Transverse colon (tissue), 4 donors: ENCODE results near the gene CGREF1. TPM values are rescaled to one million over a fixed set of nuclear protein-coding genes. Genes with fewer than 3 reads are reported as not detected.

Experiments used
- DNase-seq: peaks from one replicate; pipeline ENCODE4 v3.0.0-alpha.2; 2019
- H3K27ac ChIP-seq, 4 donors: fragments of 200-600 bp; sonication (generic); 2 replicates each; pipeline ENCODE4 v1.5.1; 2016 to 2018; ENCODE audit warnings: inconsistent platforms in 4 of 4
- H3K27me3 ChIP-seq: fragments of 200-600 bp; sonication (generic); 2 replicates; pipeline ENCODE4 v1.5.1; 2017; ENCODE audit warnings: inconsistent platforms
- H3K36me3 ChIP-seq, 4 donors: fragments of 200-600 bp; sonication (generic); 2 replicates each; pipeline ENCODE4 v1.5.1; 2017 to 2019; ENCODE audit warnings: inconsistent platforms in 4 of 4
- H3K4me1 ChIP-seq, 4 donors: fragments of 200-600 bp; sonication (generic); 2 replicates each; pipeline ENCODE4 v1.5.1; 2017 to 2020; ENCODE audit warnings: inconsistent platforms in 4 of 4
- H3K4me3 ChIP-seq, 4 donors: fragments of 200-600 bp; sonication (generic); 1 replicate in 1 of 4; 2 replicates in 3 of 4; pipeline versions ENCODE4 v1.5.1 to v1.6.1; 2017 to 2019; ENCODE audit warnings: inconsistent platforms in 4 of 4
- H3K9me3 ChIP-seq, 2 donors: fragments of 200-600 bp; sonication (generic); 2 replicates each; pipeline ENCODE4 v1.5.1; 2017 to 2019; ENCODE audit warnings: inconsistent platforms in 2 of 2
- EP300 ChIP-seq: sonication (generic); formaldehyde crosslinking; IDR thresholded peaks from one replicate; pipeline ENCODE4 v1.6.1; 2017; ENCODE audit warnings: antibody characterized with exemption, low read depth
- POLR2A ChIP-seq: fragments of 450-650 bp; IDR thresholded peaks from one replicate; pipeline ENCODE4 v1.6.1; 2016; ENCODE audit warnings: antibody characterized with exemption, mild to moderate bottlenecking, moderate library complexity
- POLR2AphosphoS5 ChIP-seq, 3 donors: sonication (generic); formaldehyde crosslinking; IDR thresholded peaks; one replicate each; pipeline ENCODE4 v1.6.1; 2016; ENCODE audit warnings: antibody characterized with exemption in 3 of 3
- whole genome bisulfite sequencing, 2 donors: methylation state at CpG; one replicate each; pipeline ENCODE4 v1.1.5; 2018; ENCODE audit warnings: low coverage in 1 of 2; 5-methylcytosine and 5-hydroxymethylcytosine counted together
- in situ Hi-C, 4 donors: fragments of 200-750 bp; cut with MboI; loops; one replicate each; pipeline versions ENCODE4 v1.15.0 to v1.15.1; 2017; ENCODE audit warnings: low sequenced_read_pairs in 3 of 4, low pct_ligation_motif_present in 1 of 4, low pct_unique_long_range_greater_than_20kb in 1 of 4
- intact Hi-C: fragments of 100-400 bp; cut with DNase I; formaldehyde crosslinking; loops from one replicate; pipeline ENCODE4 v1.15.1; 2023; ENCODE audit warnings: low total_unique reads
- total RNA-seq, 4 donors: library from RNA; depleted of rRNA; stranded (reverse); fragments of >200 nt; gene quantifications; one replicate each; pipeline ENCODE4 v1.1.0, GENCODE V29; 2016
- TF ChIP-seq, protein P1 (sequence below), 5 experiments: fragments of 200-600 bp in 3 of 5; fragments of 450-650 bp in 2 of 5; sonication (generic) in 3 of 5; IDR thresholded peaks; 1 replicate in 2 of 5; 2 replicates in 3 of 5; pipeline ENCODE4 v1.5.1; 2016 to 2017; ENCODE audit warnings: antibody characterized with exemption in 5 of 5, inconsistent platforms in 3 of 5, mild to moderate bottlenecking in 2 of 5, moderate library complexity in 1 of 5

Gene CGREF1, protein sequence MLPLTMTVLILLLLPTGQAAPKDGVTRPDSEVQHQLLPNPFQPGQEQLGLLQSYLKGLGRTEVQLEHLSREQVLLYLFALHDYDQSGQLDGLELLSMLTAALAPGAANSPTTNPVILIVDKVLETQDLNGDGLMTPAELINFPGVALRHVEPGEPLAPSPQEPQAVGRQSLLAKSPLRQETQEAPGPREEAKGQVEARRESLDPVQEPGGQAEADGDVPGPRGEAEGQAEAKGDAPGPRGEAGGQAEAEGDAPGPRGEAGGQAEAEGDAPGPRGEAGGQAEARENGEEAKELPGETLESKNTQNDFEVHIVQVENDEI
- total RNA-seq, result 1 to 10 TPM in 2 of 4 donors, under 1 TPM in 1, not detected in 1; 0.27 to 4.9 (median 1.1) TPM

DNA sequence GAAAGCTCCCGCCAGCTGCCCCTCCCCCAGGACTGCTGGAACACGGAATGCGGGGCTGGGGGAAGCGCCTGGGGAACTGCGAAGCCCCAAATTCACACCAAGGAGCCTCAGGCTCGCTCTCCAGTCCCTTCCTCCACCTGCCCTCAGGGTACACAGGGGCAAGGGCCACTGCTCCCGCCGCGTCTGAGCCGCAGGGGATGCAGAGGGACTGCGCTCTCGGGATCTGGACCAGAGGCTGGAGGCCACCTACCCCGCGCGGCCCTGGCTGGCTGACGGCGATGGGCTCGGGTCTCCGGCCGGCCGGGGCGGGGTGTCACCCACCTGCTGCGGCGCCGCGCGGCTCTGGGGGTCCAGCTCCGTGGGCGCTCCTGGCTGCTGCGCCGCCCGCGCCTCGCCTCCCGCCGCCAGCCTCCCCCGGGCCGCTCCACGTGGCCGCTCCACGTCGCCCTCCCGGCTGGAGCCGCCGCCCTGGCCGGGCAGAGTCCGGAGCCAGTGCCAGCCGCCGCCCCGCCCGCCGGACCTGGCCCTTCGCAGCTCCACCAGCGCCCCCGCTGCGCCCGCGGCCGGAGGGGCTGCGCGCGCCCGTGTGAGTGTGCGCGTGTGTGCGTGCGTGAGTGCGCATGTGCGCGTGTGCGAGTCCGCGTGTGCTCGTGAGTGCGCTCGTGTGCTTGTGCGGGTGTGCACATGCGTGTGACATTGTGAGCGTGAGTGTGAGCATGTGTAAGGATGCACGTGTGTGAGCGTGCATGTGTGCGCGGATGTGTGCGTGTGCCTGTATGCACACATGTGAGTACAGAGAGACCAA lies at the start of gene CGREF1:
Gene CGREF1, minus strand, starts transcription at position 604 of the 805 bp plus-strand sequence. CDS start 14,762 bp downstream, outside the sequence.
- TF ChIP-seq POLR2A (no peak), EP300 (no peak), POLR2AphosphoS5 (IDR thresholded peaks at IDR 0.05) (no peak)
- TF ChIP-seq, protein P1, sequence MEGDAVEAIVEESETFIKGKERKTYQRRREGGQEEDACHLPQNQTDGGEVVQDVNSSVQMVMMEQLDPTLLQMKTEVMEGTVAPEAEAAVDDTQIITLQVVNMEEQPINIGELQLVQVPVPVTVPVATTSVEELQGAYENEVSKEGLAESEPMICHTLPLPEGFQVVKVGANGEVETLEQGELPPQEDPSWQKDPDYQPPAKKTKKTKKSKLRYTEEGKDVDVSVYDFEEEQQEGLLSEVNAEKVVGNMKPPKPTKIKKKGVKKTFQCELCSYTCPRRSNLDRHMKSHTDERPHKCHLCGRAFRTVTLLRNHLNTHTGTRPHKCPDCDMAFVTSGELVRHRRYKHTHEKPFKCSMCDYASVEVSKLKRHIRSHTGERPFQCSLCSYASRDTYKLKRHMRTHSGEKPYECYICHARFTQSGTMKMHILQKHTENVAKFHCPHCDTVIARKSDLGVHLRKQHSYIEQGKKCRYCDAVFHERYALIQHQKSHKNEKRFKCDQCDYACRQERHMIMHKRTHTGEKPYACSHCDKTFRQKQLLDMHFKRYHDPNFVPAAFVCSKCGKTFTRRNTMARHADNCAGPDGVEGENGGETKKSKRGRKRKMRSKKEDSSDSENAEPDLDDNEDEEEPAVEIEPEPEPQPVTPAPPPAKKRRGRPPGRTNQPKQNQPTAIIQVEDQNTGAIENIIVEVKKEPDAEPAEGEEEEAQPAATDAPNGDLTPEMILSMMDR (IDR thresholded peaks at IDR 0.05), result no peak
- intact Hi-C loops, result no loop called here
- in situ Hi-C loops, result loop anchor here in 1 of 4 donors (25.0 kb wide), 1 partner anchor 94 kb away; the partner anchor contains the start of genes ATRAID, CAD and SLC5A6
- H3K4me3 ChIP-seq, result peak within 1 kb of the TSS in 2 of 4 donors; percentile 35 to 38
- no peaks in the 10 kb centered on the region for H3K36me3 ChIP-seq
- peaks cover 49% of the 10 kb centered on the region for H3K27me3 ChIP-seq
- peak; percentile 32 for DNase-seq
- H3K9me3 ChIP-seq, result no peaks in the 10 kb centered on the region
- 21% methylated on average over 35 of the region's 84 CpGs; no CpG with 5 or more reads in 1 of the 2 donors for WGBS, 2 donors
- no peak within 1 kb of the TSS for H3K27ac ChIP-seq
- H3K4me1 ChIP-seq, result peaks cover 4 to 11% (median 8%) of the 10 kb centered on the region in 4 donors

DNA sequence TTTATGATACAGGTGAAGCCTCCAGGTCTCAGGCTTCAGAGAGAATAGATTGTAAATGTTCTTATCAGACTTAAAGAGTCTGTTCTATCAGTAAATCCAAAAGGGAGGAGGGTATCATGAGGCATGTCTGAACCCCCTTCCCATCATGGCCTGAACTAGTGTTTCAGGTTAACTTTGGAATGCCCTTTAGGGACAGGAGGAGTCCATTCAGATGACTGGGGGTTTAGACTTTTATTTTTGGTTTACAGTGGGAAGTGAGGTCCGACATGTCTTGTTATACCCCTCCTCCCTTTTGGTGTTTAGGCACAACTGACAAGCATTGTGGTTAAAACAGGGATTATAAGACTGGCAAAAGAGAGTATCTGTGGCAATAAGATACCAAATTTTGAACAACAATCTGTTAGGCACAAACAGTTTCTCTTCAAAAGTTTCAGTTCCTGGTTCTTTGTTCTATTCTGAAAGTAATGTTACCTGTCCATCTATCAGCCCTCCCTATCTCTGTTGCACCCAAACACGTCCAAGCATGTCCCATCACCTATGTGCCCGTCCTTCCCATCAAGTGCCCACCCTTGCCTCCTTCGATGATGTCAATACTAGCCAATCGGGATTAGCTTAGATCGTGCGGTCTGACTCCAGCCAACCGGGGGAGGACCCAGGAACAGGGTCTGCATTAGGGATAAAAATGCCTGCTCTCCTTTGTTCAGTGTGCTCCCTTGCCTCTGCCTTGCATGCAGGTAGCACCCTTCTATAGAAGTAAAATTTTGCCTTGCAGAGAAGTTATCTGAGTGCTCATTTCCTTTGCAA lies 46.2 kb upstream of the CGREF1 start:
- intact Hi-C loops (no loop called here), in situ Hi-C loops (no loop called here)
- Histone ChIP-seq H3K4me3 (no peak overlapping the region), H3K4me1 (peaks cover 0 to 4% (median 4%) of the 10 kb centered on the region in 4 donors), H3K36me3 (no peaks in the 10 kb centered on the region), H3K27ac (peak overlapping the region in 1 of 4 donors; percentile 22), H3K9me3 (no peaks in the 10 kb centered on the region), H3K27me3 (no peaks in the 10 kb centered on the region)
- DNase-seq, result no peak
- TF ChIP-seq, protein P1 (IDR thresholded peaks at IDR 0.05), result no peak
- no peak for TF ChIP-seq POLR2A
- TF ChIP-seq EP300, result no peak
- TF ChIP-seq POLR2AphosphoS5 (IDR thresholded peaks at IDR 0.05), result no peak
- WGBS, 2 donors, result 82 to 85% methylated on average over 7 to 8 of the region's 8 CpGs

DNA sequence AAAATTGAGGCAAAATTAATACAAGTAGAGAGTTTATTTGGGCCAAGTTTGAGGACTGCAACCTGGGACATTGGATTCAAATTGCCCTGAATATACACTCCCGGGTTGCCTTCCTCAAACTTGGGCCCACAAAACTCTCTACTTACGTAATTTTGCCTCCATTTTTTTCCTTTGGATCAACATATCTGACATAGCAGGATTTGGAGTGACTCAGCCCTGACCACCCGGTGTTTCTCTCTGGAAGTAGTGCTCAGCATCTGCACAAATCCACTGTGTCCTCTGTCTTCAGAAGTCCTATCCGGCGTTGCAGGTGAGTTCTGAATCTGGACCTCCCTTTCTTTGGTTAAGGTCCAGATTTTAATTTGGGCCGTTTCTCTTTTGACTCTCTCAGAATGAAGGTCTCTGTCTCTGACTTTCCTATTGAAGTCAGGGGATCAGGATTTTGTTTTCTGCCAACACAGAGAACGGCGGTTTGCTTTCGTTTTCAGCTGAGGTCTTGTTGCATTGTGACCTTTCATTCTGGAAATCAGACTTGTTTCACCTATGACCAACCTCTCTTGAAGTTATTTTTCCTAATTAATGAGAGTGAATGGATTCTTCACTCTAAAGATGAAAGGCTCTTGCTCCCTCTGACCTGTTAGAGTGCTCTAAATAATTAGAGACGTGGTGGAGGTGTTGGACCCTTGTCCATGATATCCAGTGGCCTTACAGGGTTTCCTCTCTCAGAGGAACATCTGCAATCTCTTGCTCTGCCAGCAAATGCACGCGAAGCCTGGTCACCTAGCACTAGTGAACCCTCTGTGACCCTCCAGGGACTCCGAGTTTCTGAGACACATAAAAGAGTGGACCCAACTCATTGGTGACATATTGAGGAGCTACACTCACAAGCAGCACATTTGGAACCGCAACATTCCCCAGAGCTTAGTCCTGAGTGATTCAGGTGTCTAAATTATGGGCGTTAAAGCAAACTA lies 43.5 kb upstream of the CGREF1 start:
- Histone ChIP-seq H3K27ac (peak overlapping the region in 3 of 4 donors; percentile 10 to 26 (median 16)), H3K4me3 (no peak overlapping the region), H3K36me3 (no peaks in the 10 kb centered on the region), H3K4me1 (no peaks in the 10 kb centered on the region), H3K9me3 (no peaks in the 10 kb centered on the region), H3K27me3 (no peaks in the 10 kb centered on the region)
- 75 to 84% methylated on average over 6 to 15 of the region's 15 CpGs for WGBS, 2 donors
- in situ Hi-C loops, result no loop called here
- TF ChIP-seq POLR2AphosphoS5 (IDR thresholded peaks at IDR 0.05) (no peak), EP300 (no peak)
- no peak for DNase-seq
- intact Hi-C loops, result no loop called here

DNA sequence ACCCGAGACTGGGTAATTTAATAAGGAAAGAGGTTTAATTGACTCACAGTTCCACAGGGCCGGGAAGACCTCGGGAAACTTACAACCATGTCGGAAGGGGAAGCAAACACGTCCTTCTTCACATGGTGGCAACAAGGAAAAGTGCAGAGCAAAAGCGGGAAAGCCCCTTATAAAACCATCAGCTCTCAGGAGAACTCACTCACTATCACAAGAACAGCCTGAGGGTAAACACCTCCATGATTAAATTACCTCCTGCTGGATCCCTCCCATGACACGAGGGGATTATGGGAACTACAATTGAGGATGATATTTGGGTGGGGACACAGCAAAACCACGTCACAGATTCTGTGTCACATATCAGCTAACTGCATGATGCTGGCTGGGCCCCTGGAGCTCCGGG lies 41.3 kb upstream of the CGREF1 start:
- Histone ChIP-seq H3K4me3 (no peak overlapping the region), H3K27ac (no peak overlapping the region), H3K4me1 (no peaks in the 10 kb centered on the region), H3K36me3 (no peaks in the 10 kb centered on the region), H3K27me3 (no peaks in the 10 kb centered on the region), H3K9me3 (no peaks in the 10 kb centered on the region)
- in situ Hi-C loops (no loop called here), intact Hi-C loops (no loop called here)
- TF ChIP-seq POLR2AphosphoS5 (IDR thresholded peaks at IDR 0.05) (no peak), POLR2A (no peak), EP300 (no peak)
- TF ChIP-seq, protein P1 (IDR thresholded peaks at IDR 0.05), result no peak
- 56 to 83% methylated on average over 3 to 9 of the region's 9 CpGs for WGBS, 2 donors
- DNase-seq, result no peak
